Upper lobe of right lung (tissue), 1 donor: Measurements from ENCODE around the gene FAM24B. TPM values are rescaled to one million over a fixed set of nuclear protein-coding genes. Genes with fewer than 3 reads are reported as not detected.
A peak's percentile ranks its signal among the peaks of the same experiment; 100 is the strongest.

ENCODE experiments used
- ATAC-seq: fragments of 200-7000 bp; cut with Tn5 transposase; one replicate; pipeline ENCODE4 v1.9.1; 2020; ENCODE audit warnings: mild to moderate bottlenecking, moderate library complexity
- DNase-seq: peaks from one replicate; pipeline ENCODE4 v3.0.0-alpha.2; 2020
- H3K27ac ChIP-seq: fragments of 200-600 bp; one replicate; pipeline ENCODE4 v1.8.0; 2022
- H3K27me3 ChIP-seq: fragments of 200-600 bp; one replicate; pipeline ENCODE4 v1.8.0; 2022; ENCODE audit warnings: mild to moderate bottlenecking
- H3K36me3 ChIP-seq: fragments of 200-600 bp; one replicate; pipeline ENCODE4 v1.8.0; 2022
- H3K4me1 ChIP-seq: fragments of 200-600 bp; one replicate; pipeline ENCODE4 v1.8.0; 2022
- H3K4me3 ChIP-seq: fragments of 200-600 bp; one replicate; pipeline ENCODE4 v1.8.0; 2022; ENCODE audit warnings: mild to moderate bottlenecking
- H3K9me3 ChIP-seq: fragments of 200-600 bp; one replicate; pipeline ENCODE4 v1.8.0; 2022
- CTCF ChIP-seq: fragments of 200-600 bp; IDR thresholded peaks from one replicate; pipeline ENCODE4 v1.8.0; 2022; ENCODE audit warnings: antibody characterized with exemption
- intact Hi-C: fragments of 100-400 bp; cut with DNase I; formaldehyde crosslinking; loops from one replicate; pipeline ENCODE4 v1.11.0; 2022
- total RNA-seq: library from RNA; stranded (reverse); fragmentation: NEBNext Ultra II Directional; extraction: Animal tissue kit (Norgen Biotek cat#: 25700); gene quantifications from one replicate; pipeline ENCODE4 v1.2.1, GENCODE V29; 2021
- donor health status: DM: no; HTN: yes; CAD: no; lungs with severe emphysema.

The FAM24B gene
- total RNA-seq, 1 donor from 2014 or later, result 3.6 TPM

GRCh38 chr10:122849090-122849489 is 30.3 kb downstream of the FAM24B start:
- ATAC-seq (no peak), DNase-seq (no peak)
- Histone ChIP-seq H3K27me3 (no peaks in the 10 kb centered on the region), H3K27ac (no peak overlapping the region), H3K4me1 (no peaks in the 10 kb centered on the region), H3K9me3 (no peaks in the 10 kb centered on the region), H3K36me3 (no peaks in the 10 kb centered on the region), H3K4me3 (no peak overlapping the region)
- intact Hi-C loops, result no loop called here
- TF ChIP-seq CTCF, result no peak

GRCh38 chr10:122847782-122848604 is 31.4 kb downstream of the FAM24B start:
- Histone ChIP-seq H3K27ac (no peak overlapping the region), H3K36me3 (no peaks in the 10 kb centered on the region), H3K9me3 (no peaks in the 10 kb centered on the region), H3K27me3 (no peaks in the 10 kb centered on the region), H3K4me3 (no peak overlapping the region), H3K4me1 (no peaks in the 10 kb centered on the region)
- ATAC-seq (peak; percentile 16), DNase-seq (no peak)
- TF ChIP-seq CTCF, result no peak
- intact Hi-C loops, result no loop called here

DNA sequence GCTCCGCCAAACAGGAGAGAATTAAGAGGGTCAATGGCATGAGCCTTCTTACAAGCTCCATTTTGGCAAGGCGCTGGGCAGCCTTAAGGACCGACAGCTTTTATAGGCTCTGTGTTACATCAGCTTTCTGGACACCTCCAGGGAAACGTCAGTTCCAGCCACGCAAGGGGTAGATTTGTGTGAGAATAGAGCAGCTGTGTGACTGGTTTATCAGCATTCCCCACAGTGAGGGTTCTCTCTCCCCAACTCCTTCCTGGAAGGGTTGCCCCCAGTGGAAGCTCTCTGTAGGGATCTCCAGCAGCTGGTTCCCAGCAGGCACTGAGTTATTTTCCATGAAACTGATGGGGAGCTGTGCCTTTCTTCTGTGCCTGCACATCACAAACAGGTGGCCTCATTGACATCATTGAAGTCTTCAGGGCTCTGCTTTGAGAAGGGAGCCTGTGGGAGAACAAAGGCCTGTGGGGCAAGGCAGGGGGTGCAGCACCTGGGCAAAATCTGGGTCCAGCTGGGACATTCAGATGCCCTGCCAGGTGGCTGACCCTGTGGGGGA is 33.5 kb downstream of the FAM24B start, which contains the start of gene CUZD1:
CUZD1 (minus strand) TSS at position 75 of the 550 bp plus-strand sequence; CDS start at position 61, 14 bp downstream.
- H3K4me1 ChIP-seq, result no peaks in the 10 kb centered on the region
- H3K27ac ChIP-seq, result no peak within 1 kb of the TSS
- H3K9me3 ChIP-seq, result no peaks in the 10 kb centered on the region
- DNase-seq (no peak), ATAC-seq (no peak)
- H3K4me3 ChIP-seq, result no peak within 1 kb of the TSS
- intact Hi-C loops, result no loop called here
- TF ChIP-seq CTCF, result no peak
- H3K27me3 ChIP-seq, result no peaks in the 10 kb centered on the region
- H3K36me3 ChIP-seq, result no peaks in the 10 kb centered on the region

GRCh38 chr10:122844146-122844545 is 35.2 kb downstream of the FAM24B start:
- no peak for DNase-seq
- no peaks in the 10 kb centered on the region for H3K27me3 ChIP-seq
- ATAC-seq, result no peak
- H3K36me3 ChIP-seq, result no peaks in the 10 kb centered on the region
- H3K4me3 ChIP-seq, result no peak overlapping the region
- intact Hi-C loops, result no loop called here
- H3K4me1 ChIP-seq, result no peaks in the 10 kb centered on the region
- no peak overlapping the region for H3K27ac ChIP-seq
- no peaks in the 10 kb centered on the region for H3K9me3 ChIP-seq
- TF ChIP-seq CTCF, result no peak

GRCh38 chr10:122841569-122841968 is 37.8 kb downstream of the FAM24B start:
- no peaks in the 10 kb centered on the region for H3K27me3 ChIP-seq
- DNase-seq, result no peak
- no peaks in the 10 kb centered on the region for H3K4me1 ChIP-seq
- no peak overlapping the region for H3K4me3 ChIP-seq
- no peak for ATAC-seq
- H3K9me3 ChIP-seq, result no peaks in the 10 kb centered on the region
- no peak overlapping the region for H3K27ac ChIP-seq
- intact Hi-C loops, result no loop called here
- TF ChIP-seq CTCF, result no peak
- no peaks in the 10 kb centered on the region for H3K36me3 ChIP-seq
